22Rv1 (cell line): Measurements from ENCODE around the gene SERTAD1.

Experiments
- ZFX ChIP-seq: fragments of 450-650 bp; IDR thresholded peaks from 2 replicates; pipeline ENCODE4 v1.6.1; 2017; ENCODE audit warnings: antibody characterized with exemption, borderline replicate concordance
- TF ChIP-seq, protein P1 (sequence below): fragments of 450-650 bp; IDR thresholded peaks from 2 replicates; pipeline ENCODE4 v1.5.1; 2017; ENCODE audit warnings: mild to moderate bottlenecking

DNA sequence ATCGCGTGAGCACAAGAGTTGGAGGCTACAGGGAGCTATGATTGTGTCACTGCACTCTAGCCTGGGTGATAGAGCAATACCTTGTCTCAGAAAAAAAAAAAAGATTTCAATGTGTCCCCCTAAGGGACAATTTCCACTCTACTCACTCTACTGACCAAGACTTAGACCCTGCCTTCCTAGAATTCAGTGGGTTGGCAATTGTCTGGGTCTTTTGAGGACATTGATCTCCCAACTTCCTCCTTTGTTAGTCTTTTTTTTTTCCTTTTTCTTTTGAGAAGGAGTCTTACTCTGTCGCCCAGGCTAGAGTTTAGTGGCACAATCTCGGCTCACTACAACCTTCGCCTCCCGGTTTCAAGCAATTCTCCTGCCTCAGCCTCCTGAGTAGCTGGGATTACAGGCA is 43.2 kb upstream of the SERTAD1 start:
- TF ChIP-seq, protein P1, sequence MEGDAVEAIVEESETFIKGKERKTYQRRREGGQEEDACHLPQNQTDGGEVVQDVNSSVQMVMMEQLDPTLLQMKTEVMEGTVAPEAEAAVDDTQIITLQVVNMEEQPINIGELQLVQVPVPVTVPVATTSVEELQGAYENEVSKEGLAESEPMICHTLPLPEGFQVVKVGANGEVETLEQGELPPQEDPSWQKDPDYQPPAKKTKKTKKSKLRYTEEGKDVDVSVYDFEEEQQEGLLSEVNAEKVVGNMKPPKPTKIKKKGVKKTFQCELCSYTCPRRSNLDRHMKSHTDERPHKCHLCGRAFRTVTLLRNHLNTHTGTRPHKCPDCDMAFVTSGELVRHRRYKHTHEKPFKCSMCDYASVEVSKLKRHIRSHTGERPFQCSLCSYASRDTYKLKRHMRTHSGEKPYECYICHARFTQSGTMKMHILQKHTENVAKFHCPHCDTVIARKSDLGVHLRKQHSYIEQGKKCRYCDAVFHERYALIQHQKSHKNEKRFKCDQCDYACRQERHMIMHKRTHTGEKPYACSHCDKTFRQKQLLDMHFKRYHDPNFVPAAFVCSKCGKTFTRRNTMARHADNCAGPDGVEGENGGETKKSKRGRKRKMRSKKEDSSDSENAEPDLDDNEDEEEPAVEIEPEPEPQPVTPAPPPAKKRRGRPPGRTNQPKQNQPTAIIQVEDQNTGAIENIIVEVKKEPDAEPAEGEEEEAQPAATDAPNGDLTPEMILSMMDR: no peak
- no peak for TF ChIP-seq ZFX
